GM12878 (cell line): ENCODE results near the gene STK17A.

Source experiments
- CTCF ChIP-seq, 3 experiments: IDR thresholded peaks in 2 of 3; conservative IDR thresholded peaks in 1 of 3; 2 replicates each; pipeline ENCODE4 v1.5.1; 2011; ENCODE audit warnings: low read depth in 3 of 3, low read length in 3 of 3, mild to moderate bottlenecking in 3 of 3, control low read depth in 2 of 3, moderate library complexity in 2 of 3, inconsistent platforms in 1 of 3, mixed read lengths in 1 of 3; ENCODE audit not compliant: control insufficient read depth in 2 of 3, insufficient read depth in 1 of 3; ENCODE audit errors: extremely low read depth in 1 of 3
- EED ChIP-seq: sonication (generic); IDR thresholded peaks from 2 replicates; pipeline ENCODE4 v1.6.1; 2016; ENCODE audit warnings: antibody characterized with exemption, low read depth
- ELK1 ChIP-seq: IDR thresholded peaks from 2 replicates; pipeline ENCODE4 v1.6.1; 2012; ENCODE audit warnings: low read depth, low read length, improper control_type of control experiment
- FOXK2 ChIP-seq: fragments of 450-650 bp; IDR thresholded peaks from 2 replicates; pipeline ENCODE4 v1.6.1; 2017; ENCODE audit warnings: mild to moderate bottlenecking, moderate library complexity
- MAX ChIP-seq: IDR thresholded peaks from 2 replicates; pipeline ENCODE4 v1.6.1; 2012; ENCODE audit warnings: low read depth, low read length, improper control_type of control experiment
- MXI1 ChIP-seq: fragments of 150-350 bp; IDR thresholded peaks from 2 replicates; pipeline ENCODE4 v1.6.1; 2011; ENCODE audit warnings: low read depth, mild to moderate bottlenecking, inconsistent platforms, low read length, improper control_type of control experiment
- SMC3 ChIP-seq: IDR thresholded peaks from 2 replicates; pipeline ENCODE4 v1.6.1; 2011; ENCODE audit warnings: low read length, improper control_type of control experiment, borderline replicate concordance
- SREBF1 ChIP-seq: IDR thresholded peaks from 2 replicates; pipeline ENCODE4 v1.6.1; 2012; ENCODE audit warnings: mild to moderate bottlenecking, low read length
- SUZ12 ChIP-seq: fragments of 200-600 bp; sonication (generic); IDR thresholded peaks from one replicate; pipeline ENCODE4 v1.6.1; 2018; ENCODE audit warnings: antibody characterized with exemption, mild to moderate bottlenecking; ENCODE audit not compliant: unreplicated experiment
- ZNF622 ChIP-seq: fragments of 450-650 bp; IDR thresholded peaks from 2 replicates; pipeline ENCODE4 v1.6.1; 2017; ENCODE audit warnings: mild to moderate bottlenecking, inconsistent platforms

- TF ChIP-seq CTCF (IDR thresholded peaks at IDR 0.05 in 2 of 3, conservative IDR thresholded peaks at IDR 0.05 in 1 of 3; ENCODE audit: control insufficient read depth in 2 of 3, extremely low read depth in 1 of 3, insufficient read depth in 1 of 3, low read depth in 3 of 3, low read length in 3 of 3): no peak
- TF ChIP-seq SUZ12: no peak
- no peak for TF ChIP-seq ZNF622
- TF ChIP-seq SREBF1: no peak
- TF ChIP-seq SMC3: no peak
- TF ChIP-seq EED: no peak
- TF ChIP-seq ELK1: no peak
- no peak for TF ChIP-seq MAX
- no peak for TF ChIP-seq MXI1
- TF ChIP-seq FOXK2: no peak
Observed at GRCh38 chr7:43660141-43660540, 77.2 kb downstream of the STK17A start.
